HL-60 (cell line): ENCODE results near the gene ANKRD44.

Source experiments
- DNase-seq, 2 experiments: peaks; one replicate each; pipeline ENCODE4 v3.0.0-alpha.2; 2010 to 2020; ENCODE audit warnings: low read depth in 1 of 2, low spot score in 1 of 2
- H3K27ac ChIP-seq: fragments of 250-450 bp; sonication (Bioruptor Pico); replicated peaks from 2 replicates; pipeline ENCODE4 v1.5.1; 2020; ENCODE audit warnings: mild to moderate bottlenecking, moderate library complexity
- H3K27me3 ChIP-seq: fragments of 250-450 bp; sonication (Bioruptor Pico); 2 replicates; pipeline ENCODE4 v1.5.1; 2021; ENCODE audit warnings: mild to moderate bottlenecking, moderate library complexity; ENCODE audit not compliant: insufficient read depth, poor library complexity, severe bottlenecking
- H3K4me3 ChIP-seq: replicated peaks from 2 replicates; pipeline ENCODE4 v1.5.1; 2011; ENCODE audit warnings: mild to moderate bottlenecking, control low read depth, low read length; ENCODE audit not compliant: insufficient read depth
- GABPA ChIP-seq: IDR thresholded peaks from 2 replicates; pipeline ENCODE4 v1.6.1; 2012; ENCODE audit warnings: low read depth
- POLR2AphosphoS5 ChIP-seq: IDR thresholded peaks from 2 replicates; pipeline ENCODE4 v1.6.1; 2012; ENCODE audit warnings: low read depth
- SPI1 ChIP-seq: IDR thresholded peaks from 2 replicates; pipeline ENCODE4 v1.6.1; 2012; ENCODE audit warnings: low read depth, mild to moderate bottlenecking, borderline replicate concordance
- TF ChIP-seq, protein P1 (sequence below): IDR thresholded peaks from one replicate; pipeline ENCODE4 v1.5.1; 2011; ENCODE audit warnings: low read length, control low read depth, inconsistent platforms; ENCODE audit not compliant: insufficient read depth
- TF ChIP-seq, protein P2 (sequence below): IDR thresholded peaks from 2 replicates; pipeline ENCODE4 v1.6.1; 2012; ENCODE audit warnings: low read depth; ENCODE audit not compliant: insufficient replicate concordance

Gene ANKRD44

DNA sequence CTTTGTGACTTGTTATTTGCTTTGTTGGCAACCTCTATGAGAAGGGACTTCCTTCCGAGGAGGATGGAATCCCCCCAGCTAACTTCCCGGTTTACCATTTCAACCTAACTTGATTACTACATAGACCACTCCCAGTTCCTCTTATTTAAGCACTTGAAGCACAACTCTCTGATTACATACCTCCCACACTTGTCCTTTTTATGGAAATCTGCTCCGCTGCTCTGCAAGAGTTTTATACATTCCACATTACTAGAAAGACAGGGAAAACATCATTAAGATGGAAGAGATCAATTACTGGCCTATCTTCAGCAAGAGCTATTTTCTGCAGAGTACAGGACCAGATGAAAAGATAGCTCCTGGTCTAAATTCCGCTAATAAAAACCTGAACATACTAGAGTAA is 224.1 kb downstream of the ANKRD44 start:
- H3K27ac ChIP-seq = no peak overlapping the region
- no peak overlapping the region for H3K4me3 ChIP-seq
- no peaks in the 10 kb centered on the region for H3K27me3 ChIP-seq
- peak in 1 of 2 experiments; percentile 37 for DNase-seq
- TF ChIP-seq, protein P1, sequence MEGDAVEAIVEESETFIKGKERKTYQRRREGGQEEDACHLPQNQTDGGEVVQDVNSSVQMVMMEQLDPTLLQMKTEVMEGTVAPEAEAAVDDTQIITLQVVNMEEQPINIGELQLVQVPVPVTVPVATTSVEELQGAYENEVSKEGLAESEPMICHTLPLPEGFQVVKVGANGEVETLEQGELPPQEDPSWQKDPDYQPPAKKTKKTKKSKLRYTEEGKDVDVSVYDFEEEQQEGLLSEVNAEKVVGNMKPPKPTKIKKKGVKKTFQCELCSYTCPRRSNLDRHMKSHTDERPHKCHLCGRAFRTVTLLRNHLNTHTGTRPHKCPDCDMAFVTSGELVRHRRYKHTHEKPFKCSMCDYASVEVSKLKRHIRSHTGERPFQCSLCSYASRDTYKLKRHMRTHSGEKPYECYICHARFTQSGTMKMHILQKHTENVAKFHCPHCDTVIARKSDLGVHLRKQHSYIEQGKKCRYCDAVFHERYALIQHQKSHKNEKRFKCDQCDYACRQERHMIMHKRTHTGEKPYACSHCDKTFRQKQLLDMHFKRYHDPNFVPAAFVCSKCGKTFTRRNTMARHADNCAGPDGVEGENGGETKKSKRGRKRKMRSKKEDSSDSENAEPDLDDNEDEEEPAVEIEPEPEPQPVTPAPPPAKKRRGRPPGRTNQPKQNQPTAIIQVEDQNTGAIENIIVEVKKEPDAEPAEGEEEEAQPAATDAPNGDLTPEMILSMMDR = no peak
- TF ChIP-seq SPI1 = peak; percentile 90

DNA sequence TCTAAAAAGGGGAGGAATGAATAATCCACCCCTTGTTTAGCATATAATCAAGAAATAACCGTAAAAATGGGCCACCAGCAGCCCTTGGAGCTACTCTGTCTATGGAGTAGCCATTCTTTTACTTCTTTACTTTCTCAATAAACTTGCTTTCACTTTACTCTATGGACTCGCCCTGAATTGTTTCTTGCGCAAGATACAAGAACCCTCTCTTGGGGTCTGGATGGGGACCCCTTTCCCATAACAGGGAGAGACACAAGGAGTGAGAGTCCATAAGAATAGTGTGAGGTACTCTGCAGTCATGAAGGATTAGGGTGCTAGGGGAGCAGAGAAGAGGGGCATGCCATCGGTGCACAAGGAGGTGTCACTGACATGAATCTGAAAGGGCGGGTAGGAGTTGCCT is 224.9 kb downstream of the ANKRD44 start:
- TF ChIP-seq SPI1 = no peak
- TF ChIP-seq, protein P1 = no peak
- no peak for TF ChIP-seq POLR2AphosphoS5
- TF ChIP-seq GABPA = no peak
- TF ChIP-seq, protein P2, sequence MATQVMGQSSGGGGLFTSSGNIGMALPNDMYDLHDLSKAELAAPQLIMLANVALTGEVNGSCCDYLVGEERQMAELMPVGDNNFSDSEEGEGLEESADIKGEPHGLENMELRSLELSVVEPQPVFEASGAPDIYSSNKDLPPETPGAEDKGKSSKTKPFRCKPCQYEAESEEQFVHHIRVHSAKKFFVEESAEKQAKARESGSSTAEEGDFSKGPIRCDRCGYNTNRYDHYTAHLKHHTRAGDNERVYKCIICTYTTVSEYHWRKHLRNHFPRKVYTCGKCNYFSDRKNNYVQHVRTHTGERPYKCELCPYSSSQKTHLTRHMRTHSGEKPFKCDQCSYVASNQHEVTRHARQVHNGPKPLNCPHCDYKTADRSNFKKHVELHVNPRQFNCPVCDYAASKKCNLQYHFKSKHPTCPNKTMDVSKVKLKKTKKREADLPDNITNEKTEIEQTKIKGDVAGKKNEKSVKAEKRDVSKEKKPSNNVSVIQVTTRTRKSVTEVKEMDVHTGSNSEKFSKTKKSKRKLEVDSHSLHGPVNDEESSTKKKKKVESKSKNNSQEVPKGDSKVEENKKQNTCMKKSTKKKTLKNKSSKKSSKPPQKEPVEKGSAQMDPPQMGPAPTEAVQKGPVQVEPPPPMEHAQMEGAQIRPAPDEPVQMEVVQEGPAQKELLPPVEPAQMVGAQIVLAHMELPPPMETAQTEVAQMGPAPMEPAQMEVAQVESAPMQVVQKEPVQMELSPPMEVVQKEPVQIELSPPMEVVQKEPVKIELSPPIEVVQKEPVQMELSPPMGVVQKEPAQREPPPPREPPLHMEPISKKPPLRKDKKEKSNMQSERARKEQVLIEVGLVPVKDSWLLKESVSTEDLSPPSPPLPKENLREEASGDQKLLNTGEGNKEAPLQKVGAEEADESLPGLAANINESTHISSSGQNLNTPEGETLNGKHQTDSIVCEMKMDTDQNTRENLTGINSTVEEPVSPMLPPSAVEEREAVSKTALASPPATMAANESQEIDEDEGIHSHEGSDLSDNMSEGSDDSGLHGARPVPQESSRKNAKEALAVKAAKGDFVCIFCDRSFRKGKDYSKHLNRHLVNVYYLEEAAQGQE = no peak
- H3K27ac ChIP-seq = no peak overlapping the region
- DNase-seq = no peak

DNA sequence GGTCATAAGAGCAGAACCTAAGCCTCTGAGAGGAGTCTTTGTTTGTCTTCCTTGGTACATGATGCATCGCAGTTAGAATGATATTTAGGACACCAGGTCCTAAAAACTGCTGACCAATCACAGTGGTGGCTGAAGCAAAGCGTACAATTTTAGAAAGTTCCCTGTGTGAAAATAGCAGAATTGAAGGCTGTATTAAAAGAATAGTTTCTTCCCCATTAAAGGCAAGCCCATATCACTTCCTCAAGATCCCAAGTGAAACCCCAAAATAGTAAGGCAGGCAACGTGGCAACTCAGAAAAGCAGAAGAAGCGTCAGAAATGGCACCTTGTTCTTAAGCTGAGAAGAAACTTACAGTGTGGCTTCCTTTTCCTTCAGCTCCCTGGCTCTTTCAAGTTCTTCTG is 229.3 kb downstream of the ANKRD44 start:
- H3K4me3 ChIP-seq = no peak overlapping the region
- TF ChIP-seq, protein P2 = no peak
- peak; percentile 60; the same call in 1 of the 2 replicates for TF ChIP-seq SPI1
- DNase-seq = peak in 1 of 2 experiments; percentile 57
- no peaks in the 10 kb centered on the region for H3K27me3 ChIP-seq
- no peak overlapping the region for H3K27ac ChIP-seq

More for the DNA sequence above, 224.9 kb downstream of the ANKRD44 start:
- H3K4me3 ChIP-seq = no peak overlapping the region
- H3K27me3 ChIP-seq = no peaks in the 10 kb centered on the region

DNA sequence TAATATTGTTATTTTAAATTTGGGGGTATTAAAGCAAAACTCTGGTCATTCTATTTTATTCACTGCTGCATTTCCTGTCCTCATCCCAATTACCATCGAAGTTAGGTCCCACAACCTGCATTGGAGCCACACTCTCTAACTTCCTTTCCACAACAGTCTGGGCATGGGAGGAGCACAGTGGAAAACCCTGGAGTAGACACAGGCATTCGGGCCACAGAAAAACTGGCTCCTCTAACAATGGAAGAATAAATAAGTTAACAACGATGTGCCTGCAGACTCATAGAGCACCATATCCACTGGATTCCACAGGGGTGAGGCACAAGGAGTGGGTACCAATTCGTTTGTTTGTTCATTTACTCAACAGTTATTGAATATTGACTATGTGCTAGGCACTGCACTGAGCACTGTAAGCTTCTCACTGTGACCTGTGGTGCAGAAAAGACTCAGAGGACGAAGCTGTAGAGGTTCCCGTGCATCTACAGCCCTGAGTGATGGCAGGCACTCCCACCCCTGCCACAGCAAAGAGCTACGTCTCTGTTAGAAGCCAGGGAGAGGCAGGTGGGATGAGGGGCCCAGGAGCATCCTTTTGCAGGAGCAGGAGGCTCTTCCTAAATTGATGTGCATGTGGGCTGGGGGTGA is 229.9 kb downstream of the ANKRD44 start:
- Histone ChIP-seq H3K27me3 (no peaks in the 10 kb centered on the region), H3K4me3 (no peak overlapping the region), H3K27ac (no peak overlapping the region)
- no peak for DNase-seq
- TF ChIP-seq, protein P1 = no peak
- no peak for TF ChIP-seq POLR2AphosphoS5
- TF ChIP-seq GABPA = no peak
- TF ChIP-seq, protein P2 = no peak
- TF ChIP-seq SPI1 = no peak
